CD4-positive, alpha-beta T cell treated with Interleukin-17A for 1 hour (primary cell): ENCODE data around the gene SPPL2B.
"Not testable (repeated sequence)": the region's sequence is repeated elsewhere in the genome, so short reads cannot be mapped to it uniquely, and the experiment has no call there.

ENCODE experiments used
- DNase-seq: peaks from one replicate; pipeline ENCODE4 v3.0.0-alpha.2; 2020

SPPL2B gene

GRCh38 chr19:2385053-2385721 is 56.7 kb downstream of the SPPL2B start:
- DNase-seq: no peak

- DNase-seq: no peak
Observed at GRCh38 chr19:2387367-2388288, 59.1 kb downstream of the SPPL2B start.

- no peak for DNase-seq
Observed at GRCh38 chr19:2389594-2389993, 61.1 kb downstream of the SPPL2B start.

GRCh38 chr19:2391118-2391725 is 62.7 kb downstream of the SPPL2B start:
- DNase-seq: peak; percentile 76

- DNase-seq: no peak
Observed at GRCh38 chr19:2392366-2392765, 63.9 kb downstream of the SPPL2B start.

GRCh38 chr19:2392899-2393298 is 64.4 kb downstream of the SPPL2B start:
- DNase-seq: peak; percentile 28

GRCh38 chr19:2394054-2394441 is 65.6 kb downstream of the SPPL2B start:
- no peak for DNase-seq

- DNase-seq: peak; percentile 25
Observed at GRCh38 chr19:2394442-2395292, 66.2 kb downstream of the SPPL2B start.

GRCh38 chr19:2395293-2395829 is 66.9 kb downstream of the SPPL2B start:
- DNase-seq: not testable (repeated sequence)

GRCh38 chr19:2397173-2397572 is 68.7 kb downstream of the SPPL2B start:
- not testable (repeated sequence) for DNase-seq

GRCh38 chr19:2398735-2399305 is 70.3 kb downstream of the SPPL2B start:
- no peak for DNase-seq

- no peak for DNase-seq
Observed at GRCh38 chr19:2399582-2399981, 71.1 kb downstream of the SPPL2B start.
